ENCODE results near the gene DDR2. TPM values are rescaled to one million over a fixed set of nuclear protein-coding genes. Genes with fewer than 3 reads are reported as not detected.

Gene DDR2
- polyA plus RNA-seq, 6 donors from 2014 or later, result not detected

- no peaks in the 10 kb centered on the region for H3K4me1 Mint-ChIP-seq
These were observed 49.8 kb downstream of the DDR2 start for GRCh38 chr1:162682013-162682419.

GRCh38 chr1:162687870-162688269 lies 55.6 kb downstream of the DDR2 start:
- H3K9me3 Mint-ChIP-seq, result no peaks in the 10 kb centered on the region
- no peak overlapping the region for H3K27ac Mint-ChIP-seq
- DNase-seq (no peak), ATAC-seq (ENCODE audit: low read depth in 2 of 2) (no peak)
- no peaks in the 10 kb centered on the region for H3K36me3 Mint-ChIP-seq
- no peaks in the 10 kb centered on the region for H3K4me1 Mint-ChIP-seq
- peaks cover 4 to 10% (median 5%) of the 10 kb centered on the region in 3 donors for H3K27me3 Mint-ChIP-seq
- H3K4me3 Mint-ChIP-seq, result no peak overlapping the region

More at GRCh38 chr1:162682013-162682419, 49.8 kb downstream of the DDR2 start:
- no peaks in the 10 kb centered on the region for H3K36me3 Mint-ChIP-seq
- no peak overlapping the region for H3K4me3 Mint-ChIP-seq
- no peak for ATAC-seq (ENCODE audit: low read depth in 2 of 2)
- H3K27me3 Mint-ChIP-seq, result peaks cover 0 to 8% (median 6%) of the 10 kb centered on the region in 3 donors
- no peak for DNase-seq
- no peak overlapping the region for H3K27ac Mint-ChIP-seq
- peaks cover 0 to 13% (median 3%) of the 10 kb centered on the region in 7 donors for H3K9me3 Mint-ChIP-seq

- Mint-ChIP-seq H3K27ac (no peak overlapping the region), H3K27me3 (peaks cover 4 to 10% (median 9%) of the 10 kb centered on the region in 3 donors), H3K4me1 (no peaks in the 10 kb centered on the region), H3K4me3 (no peak overlapping the region), H3K9me3 (no peaks in the 10 kb centered on the region), H3K36me3 (no peaks in the 10 kb centered on the region)
- DNase-seq (no peak), ATAC-seq (ENCODE audit: low read depth in 2 of 2) (no peak)
These were observed 56.3 kb downstream of the DDR2 start for GRCh38 chr1:162688521-162688920.

- Mint-ChIP-seq H3K36me3 (no peaks in the 10 kb centered on the region), H3K9me3 (no peaks in the 10 kb centered on the region), H3K4me1 (no peaks in the 10 kb centered on the region), H3K27ac (no peak overlapping the region), H3K4me3 (no peak overlapping the region), H3K27me3 (peaks cover 4 to 13% (median 11%) of the 10 kb centered on the region in 3 donors)
- no peak for ATAC-seq (ENCODE audit: low read depth in 2 of 2)
- DNase-seq, result no peak
These were observed 56.7 kb downstream of the DDR2 start for GRCh38 chr1:162688931-162689330.

GRCh38 chr1:162689745-162690671 lies 57.7 kb downstream of the DDR2 start:
- Mint-ChIP-seq H3K4me1 (no peaks in the 10 kb centered on the region), H3K36me3 (no peaks in the 10 kb centered on the region), H3K27me3 (peaks cover 4 to 22% (median 17%) of the 10 kb centered on the region in 3 donors), H3K4me3 (no peak overlapping the region), H3K27ac (no peak overlapping the region), H3K9me3 (no peaks in the 10 kb centered on the region)
- no peak for ATAC-seq (ENCODE audit: low read depth in 2 of 2)
- no peak for DNase-seq

- no peak overlapping the region for H3K4me3 Mint-ChIP-seq
- no peak overlapping the region for H3K27ac Mint-ChIP-seq
- DNase-seq (no peak), ATAC-seq (ENCODE audit: low read depth in 2 of 2) (no peak)
- H3K4me1 Mint-ChIP-seq, result no peaks in the 10 kb centered on the region
- H3K9me3 Mint-ChIP-seq, result no peaks in the 10 kb centered on the region
- peaks cover 4 to 22% (median 17%) of the 10 kb centered on the region in 3 donors for H3K27me3 Mint-ChIP-seq
- no peaks in the 10 kb centered on the region for H3K36me3 Mint-ChIP-seq
These were observed 58.6 kb downstream of the DDR2 start for GRCh38 chr1:162690672-162691434.

- Mint-ChIP-seq H3K27me3 (peaks cover 4 to 30% (median 20%) of the 10 kb centered on the region in 3 donors), H3K9me3 (no peaks in the 10 kb centered on the region), H3K36me3 (no peaks in the 10 kb centered on the region), H3K27ac (no peak overlapping the region), H3K4me1 (no peaks in the 10 kb centered on the region), H3K4me3 (no peak overlapping the region)
- ATAC-seq (ENCODE audit: low read depth in 2 of 2) (no peak), DNase-seq (no peak)
These were observed 59.8 kb downstream of the DDR2 start for GRCh38 chr1:162691999-162692575.

GRCh38 chr1:162694911-162695310 lies 62.6 kb downstream of the DDR2 start:
- Mint-ChIP-seq H3K9me3 (no peaks in the 10 kb centered on the region), H3K36me3 (no peaks in the 10 kb centered on the region), H3K4me3 (no peak overlapping the region), H3K27me3 (peaks cover 4 to 40% (median 18%) of the 10 kb centered on the region in 3 donors), H3K27ac (no peak overlapping the region), H3K4me1 (no peaks in the 10 kb centered on the region)
- ATAC-seq (ENCODE audit: low read depth in 2 of 2) (no peak), DNase-seq (no peak)

- no peak for DNase-seq
- Mint-ChIP-seq H3K4me3 (no peak overlapping the region), H3K27me3 (peaks cover 0 to 40% (median 18%) of the 10 kb centered on the region in 3 donors), H3K4me1 (no peaks in the 10 kb centered on the region), H3K9me3 (no peaks in the 10 kb centered on the region), H3K36me3 (no peaks in the 10 kb centered on the region), H3K27ac (no peak overlapping the region)
- no peak for ATAC-seq (ENCODE audit: low read depth in 2 of 2)
These were observed 63.4 kb downstream of the DDR2 start for GRCh38 chr1:162695687-162696086.

GRCh38 chr1:162696286-162696862 lies 64.1 kb downstream of the DDR2 start:
- ATAC-seq (ENCODE audit: low read depth in 2 of 2), result no peak
- no peaks in the 10 kb centered on the region for H3K4me1 Mint-ChIP-seq
- H3K27ac Mint-ChIP-seq, result no peak overlapping the region
- no peak for DNase-seq
- no peaks in the 10 kb centered on the region for H3K36me3 Mint-ChIP-seq
- H3K27me3 Mint-ChIP-seq, result peaks cover 0 to 40% (median 18%) of the 10 kb centered on the region in 3 donors
- H3K9me3 Mint-ChIP-seq, result no peaks in the 10 kb centered on the region
- H3K4me3 Mint-ChIP-seq, result no peak overlapping the region

- Mint-ChIP-seq H3K9me3 (no peaks in the 10 kb centered on the region), H3K36me3 (no peaks in the 10 kb centered on the region), H3K27me3 (peaks cover 0 to 40% (median 18%) of the 10 kb centered on the region in 3 donors), H3K4me3 (no peak overlapping the region), H3K4me1 (no peaks in the 10 kb centered on the region), H3K27ac (no peak overlapping the region)
- DNase-seq, result no peak
- ATAC-seq (ENCODE audit: low read depth in 2 of 2), result no peak
These were observed 65.1 kb downstream of the DDR2 start for GRCh38 chr1:162697140-162697895.

- no peak overlapping the region for H3K4me3 Mint-ChIP-seq
- H3K4me1 Mint-ChIP-seq, result no peaks in the 10 kb centered on the region
- peaks cover 0 to 27% (median 14%) of the 10 kb centered on the region in 3 donors for H3K27me3 Mint-ChIP-seq
- H3K36me3 Mint-ChIP-seq, result no peaks in the 10 kb centered on the region
- ATAC-seq (ENCODE audit: low read depth in 2 of 2) (no peak), DNase-seq (no peak)
- no peak overlapping the region for H3K27ac Mint-ChIP-seq
- H3K9me3 Mint-ChIP-seq, result no peaks in the 10 kb centered on the region
These were observed 67.1 kb downstream of the DDR2 start for GRCh38 chr1:162699366-162699765.

- no peaks in the 10 kb centered on the region for H3K4me1 Mint-ChIP-seq
- ATAC-seq (ENCODE audit: low read depth in 2 of 2) (no peak), DNase-seq (no peak)
- H3K27me3 Mint-ChIP-seq, result peaks cover 0 to 23% (median 11%) of the 10 kb centered on the region in 3 donors
- no peak overlapping the region for H3K4me3 Mint-ChIP-seq
- no peaks in the 10 kb centered on the region for H3K36me3 Mint-ChIP-seq
- H3K9me3 Mint-ChIP-seq, result no peaks in the 10 kb centered on the region
- H3K27ac Mint-ChIP-seq, result no peak overlapping the region
These were observed 67.9 kb downstream of the DDR2 start for GRCh38 chr1:162700131-162700530.
